Measurements from ENCODE around the gene FNBP1.

GRCh38 chr9:130028493-130029222, 14.3 kb downstream of the FNBP1 start:
- TF ChIP-seq ZNF384 (IDR thresholded peaks at IDR 0.05) = no peak
- no peak for TF ChIP-seq SP1 (IDR thresholded peaks at IDR 0.05)
- no peak for TF ChIP-seq FOXM1 (IDR thresholded peaks at IDR 0.05; ENCODE audit: borderline replicate concordance)
- TF ChIP-seq CTBP1 (IDR thresholded peaks at IDR 0.05; ENCODE audit: borderline replicate concordance) = no peak
- TF ChIP-seq FOXK2 (IDR thresholded peaks at IDR 0.05) = no peak
- TF ChIP-seq BHLHE40 (IDR thresholded peaks at IDR 0.05; ENCODE audit: borderline replicate concordance) = no peak
- TF ChIP-seq ELF4 (IDR thresholded peaks at IDR 0.05) = no peak
- TF ChIP-seq FOXA1 (IDR thresholded peaks at IDR 0.05) = no peak
- no peak for TF ChIP-seq NFRKB (IDR thresholded peaks at IDR 0.05)
